H1 (cell line): ENCODE data around the gene FOSB. TPM values are rescaled to one million over a fixed set of nuclear protein-coding genes. Genes with fewer than 3 reads are reported as not detected.

Source experiments
- CTCF ChIA-PET: fragments of 300-600 bp; sonication (Branson Sonifier 250); formaldehyde crosslinking; loops from one replicate; lab custom pipeline; 2021; ENCODE audit not compliant: partially characterized antibody; lab: Charles Lee
- POLR2A ChIA-PET: fragments of 300-600 bp; sonication (Branson Sonifier 250); formaldehyde crosslinking; loops from one replicate; lab custom pipeline; 2021; ENCODE audit warnings: inconsistent platforms; ENCODE audit not compliant: partially characterized antibody; lab: Charles Lee
- DNase-seq, 2 experiments: peaks; one replicate each; pipeline versions ENCODE4 v3.0.0 to v3.0.0-alpha.2; 2010 to 2022; ENCODE audit warnings: low spot score in 2 of 2, low read depth in 1 of 2, mixed read lengths in 1 of 2
- FAIRE-seq: peaks from 2 replicates; lab custom pipeline; 2011; peaks lifted over from hg19 to GRCh38; lab: Jason Lieb, UNC
- H2AFZ ChIP-seq: 2 replicates; pipeline ENCODE4 v1.8.1; 2012; ENCODE audit warnings: low read length, inconsistent platforms
- H2AK5ac ChIP-seq: 2 replicates; pipeline ENCODE4 v1.6.1; 2013; ENCODE audit warnings: low read depth, low read length
- H2BK120ac ChIP-seq: replicated peaks from 2 replicates; pipeline ENCODE3; 2013; ENCODE audit warnings: low read depth, low read length, inconsistent platforms
- H2BK12ac ChIP-seq: 2 replicates; pipeline ENCODE4 v1.6.1; 2013; ENCODE audit warnings: low read depth, low read length
- H2BK15ac ChIP-seq: 2 replicates; pipeline ENCODE4 v1.6.1; 2013; ENCODE audit warnings: low read length
- H2BK20ac ChIP-seq: 2 replicates; pipeline ENCODE4 v1.6.1; 2013; ENCODE audit warnings: low read length
- H2BK5ac ChIP-seq: 2 replicates; pipeline ENCODE4 v1.6.1; 2013; ENCODE audit warnings: low read depth, low read length
- H3K14ac ChIP-seq: 2 replicates; pipeline ENCODE4 v1.6.1; 2013; ENCODE audit warnings: inconsistent platforms; ENCODE audit not compliant: insufficient read length
- H3K18ac ChIP-seq: 2 replicates; pipeline ENCODE4 v1.6.1; 2013; ENCODE audit warnings: low read length; ENCODE audit errors: extremely low read depth
- H3K23ac ChIP-seq: 2 replicates; pipeline ENCODE4 v1.6.1; 2013; ENCODE audit warnings: inconsistent platforms; ENCODE audit not compliant: insufficient read length
- H3K23me2 ChIP-seq: 2 replicates; pipeline ENCODE4 v1.6.1; 2013; ENCODE audit warnings: low read depth, low read length
- H3K27ac ChIP-seq: 2 replicates; pipeline ENCODE4 v1.6.1; 2011; ENCODE audit warnings: low read depth, low read length, inconsistent platforms
- H3K27me3 ChIP-seq, 4 experiments: replicated peaks in 1 of 4; 1 replicate in 1 of 4; 2 replicates in 3 of 4; pipeline versions ENCODE4 v1.6.1 to v1.8.1; 2011 to 2013; ENCODE audit warnings: low read length in 3 of 4, mild to moderate bottlenecking in 3 of 4, inconsistent platforms in 2 of 4, mixed read lengths in 2 of 4, moderate library complexity in 1 of 4; ENCODE audit not compliant: control insufficient read depth in 3 of 4, insufficient read depth in 3 of 4; ENCODE audit errors: extremely low read depth in 1 of 4
- H3K36me3 ChIP-seq, 4 experiments: 2 replicates each; pipeline versions ENCODE4 v1.6.1 to v1.8.1; 2011 to 2013; ENCODE audit warnings: mild to moderate bottlenecking in 4 of 4, low read length in 3 of 4, moderate library complexity in 2 of 4, control low read depth in 1 of 4, inconsistent platforms in 1 of 4; ENCODE audit not compliant: insufficient read depth in 4 of 4, control insufficient read depth in 2 of 4
- H3K4ac ChIP-seq: replicated peaks from 2 replicates; pipeline ENCODE3; 2013; ENCODE audit warnings: low read length, low read depth, mixed read lengths, inconsistent platforms; ENCODE audit not compliant: insufficient read length
- H3K4me1 ChIP-seq, 4 experiments: replicated peaks in 1 of 4; 1 replicate in 1 of 4; 2 replicates in 3 of 4; pipeline versions ENCODE4 v1.6.1 to v1.8.1; 2011 to 2013; ENCODE audit warnings: low read length in 3 of 4, inconsistent platforms in 2 of 4, mixed read lengths in 1 of 4; ENCODE audit not compliant: insufficient read depth in 4 of 4, control insufficient read depth in 3 of 4
- H3K4me2 ChIP-seq, 2 experiments: 2 replicates each; pipeline versions ENCODE4 v1.6.1 to v1.8.1; 2011 to 2013; ENCODE audit warnings: low read depth in 2 of 2, low read length in 2 of 2, control low read depth in 1 of 2, inconsistent platforms in 1 of 2, mild to moderate bottlenecking in 1 of 2; ENCODE audit not compliant: insufficient read depth in 1 of 2
- H3K4me3 ChIP-seq, 4 experiments: fragments of 200-600, 300-600 bp in 1 of 4; sonication (generic), shearing (Covaris generic), sonication (Bioruptor Twin) in 1 of 4; 2 replicates each; pipeline versions ENCODE4 v1.5.1 to v1.8.1; 2011 to 2016; ENCODE audit warnings: low read length in 4 of 4, low read depth in 3 of 4, control low read depth in 2 of 4, inconsistent platforms in 2 of 4, mild to moderate bottlenecking in 2 of 4, mixed read lengths in 1 of 4, moderate library complexity in 1 of 4; ENCODE audit not compliant: insufficient read depth in 2 of 4; ENCODE audit errors: extremely low read depth in 1 of 4
- H3K56ac ChIP-seq: replicated peaks from 2 replicates; pipeline ENCODE3; 2013; ENCODE audit warnings: low read depth, mild to moderate bottlenecking, mixed read lengths, low read length, inconsistent platforms; ENCODE audit not compliant: insufficient read length
- H3K79me1 ChIP-seq: 2 replicates; pipeline ENCODE4 v1.6.1; 2013; ENCODE audit warnings: low read depth, low read length, control low read depth
- H3K79me2 ChIP-seq, 2 experiments: 2 replicates each; pipeline versions ENCODE4 v1.6.1 to v1.8.1; 2012 to 2013; ENCODE audit warnings: low read length in 2 of 2, mild to moderate bottlenecking in 2 of 2, inconsistent platforms in 1 of 2; ENCODE audit not compliant: insufficient read depth in 2 of 2, control insufficient read depth in 1 of 2
- H3K9ac ChIP-seq, 4 experiments: replicated peaks in 1 of 4; 1 replicate in 1 of 4; 2 replicates in 3 of 4; pipeline versions ENCODE4 v1.6.1 to v1.8.1; 2011 to 2013; ENCODE audit warnings: low read depth in 3 of 4, low read length in 3 of 4, control low read depth in 2 of 4, mild to moderate bottlenecking in 2 of 4, moderate library complexity in 2 of 4, inconsistent platforms in 1 of 4; ENCODE audit errors: extremely low read depth in 1 of 4
- H3K9me3 ChIP-seq, 2 experiments: 2 replicates each; pipeline versions ENCODE4 v1.6.1 to v1.8.1; 2012 to 2013; ENCODE audit warnings: mild to moderate bottlenecking in 2 of 2, moderate library complexity in 2 of 2, control low read depth in 1 of 2, inconsistent platforms in 1 of 2, low read depth in 1 of 2, low read length in 1 of 2, mixed read lengths in 1 of 2; ENCODE audit not compliant: insufficient read depth in 2 of 2
- H4K20me1 ChIP-seq, 2 experiments: replicated peaks in 1 of 2; 2 replicates each; pipeline versions ENCODE3 to v1.8.1; 2011 to 2013; ENCODE audit warnings: inconsistent platforms in 2 of 2, low read length in 2 of 2, mild to moderate bottlenecking in 1 of 2; ENCODE audit not compliant: insufficient read depth in 2 of 2, control insufficient read depth in 1 of 2
- H4K5ac ChIP-seq: 2 replicates; pipeline ENCODE4 v1.6.1; 2013; ENCODE audit warnings: low read length, low read depth, mixed read lengths, inconsistent platforms; ENCODE audit not compliant: insufficient read length
- H4K8ac ChIP-seq: 2 replicates; pipeline ENCODE4 v1.8.0; 2013; ENCODE audit warnings: mild to moderate bottlenecking, moderate library complexity, low read length, inconsistent platforms; ENCODE audit not compliant: insufficient read depth; ENCODE audit errors: extremely low read depth
- H4K91ac ChIP-seq: replicated peaks from 2 replicates; pipeline ENCODE3; 2013; ENCODE audit warnings: low read length, mixed read lengths, inconsistent platforms; ENCODE audit not compliant: insufficient read length
- ASH2L ChIP-seq: fragments of 200-600, 300-600 bp; sonication (generic); IDR thresholded peaks from one replicate; pipeline ENCODE4 v1.7.1; 2017; ENCODE audit warnings: low read length
- ATF3 ChIP-seq: IDR thresholded peaks from 2 replicates; pipeline ENCODE4 v1.6.1; 2011; ENCODE audit warnings: low read depth, mild to moderate bottlenecking, low read length; ENCODE audit not compliant: insufficient read depth
- CREB1 ChIP-seq: IDR thresholded peaks from 2 replicates; pipeline ENCODE4 v1.6.1; 2012; ENCODE audit warnings: inconsistent platforms
- CTBP2 ChIP-seq: IDR thresholded peaks from 2 replicates; pipeline ENCODE4 v1.7.0; 2011; ENCODE audit warnings: borderline replicate concordance, mild to moderate bottlenecking, moderate library complexity, mixed read lengths, low read length; ENCODE audit not compliant: insufficient read depth, insufficient read length
- EGR1 ChIP-seq: IDR thresholded peaks from 2 replicates; pipeline ENCODE4 v1.6.1; 2011; ENCODE audit warnings: low read depth, low read length, borderline replicate concordance
- KDM5A ChIP-seq: fragments of 200-600 bp; IDR thresholded peaks from 2 replicates; pipeline ENCODE4 v1.7.1; 2012; ENCODE audit warnings: mild to moderate bottlenecking, low read length, inconsistent platforms, mixed read lengths
- NANOG ChIP-seq: IDR thresholded peaks from 2 replicates; pipeline ENCODE4 v1.6.1; 2011; ENCODE audit warnings: low read length, low read depth, mild to moderate bottlenecking, inconsistent platforms; ENCODE audit not compliant: insufficient read depth, poor library complexity, severe bottlenecking
- RXRA ChIP-seq: IDR thresholded peaks from 2 replicates; pipeline ENCODE4 v1.6.1; 2011; ENCODE audit warnings: low read depth, mild to moderate bottlenecking, low read length, moderate library complexity; ENCODE audit not compliant: insufficient read depth
- SAP30 ChIP-seq: fragments of 300-600 bp; sonication (generic); IDR thresholded peaks from 2 replicates; pipeline ENCODE4 v1.7.1; 2012; ENCODE audit warnings: low read length, moderate library complexity, mild to moderate bottlenecking, inconsistent platforms; ENCODE audit not compliant: insufficient read depth, insufficient replicate concordance
- SIN3A ChIP-seq, 2 experiments: IDR thresholded peaks in 1 of 2; conservative IDR thresholded peaks in 1 of 2; 2 replicates each; pipeline ENCODE4 v1.6.1; 2011 to 2012; ENCODE audit warnings: low read length in 2 of 2, improper control_type of control experiment in 1 of 2, low read depth in 1 of 2, mild to moderate bottlenecking in 1 of 2
- SIRT6 ChIP-seq: IDR thresholded peaks from one replicate; pipeline ENCODE4 v1.7.1; 2012; ENCODE audit warnings: low read length, inconsistent platforms
- SRF ChIP-seq: IDR thresholded peaks from 2 replicates; pipeline ENCODE4 v1.6.1; 2011; ENCODE audit warnings: mild to moderate bottlenecking, low read depth, low read length, moderate library complexity
- ZNF274 ChIP-seq: IDR thresholded peaks from 2 replicates; pipeline ENCODE4 v1.7.0; 2012; ENCODE audit warnings: low read length, borderline replicate concordance; ENCODE audit errors: extremely low read depth
- WGBS, 2 experiments: shearing (Covaris generic) in 1 of 2; methylation state at CpG; one replicate each; pipeline versions ENCODE4 v1.1.6 to v1.1.7; 2013 to 2015; ENCODE audit warnings: low lambda C conversion rate in 2 of 2, mixed read lengths in 2 of 2, inconsistent platforms in 1 of 2, low coverage in 1 of 2, missing lambda C conversion rate in 1 of 2; ENCODE audit not compliant: insufficient replicate concordance in 2 of 2, insufficient coverage in 1 of 2, insufficient read length in 1 of 2; ENCODE audit errors: extremely low coverage in 1 of 2, missing lambda C conversion rate in 1 of 2; 5-methylcytosine and 5-hydroxymethylcytosine counted together
- polyA plus RNA-seq, 7 experiments: library from polyadenylated mRNA; depleted of rRNA in 3 of 7; stranded (reverse) in 5 of 7; unstranded in 2 of 7; fragments of >200 nt in 5 of 7; fragments of 200-250 nt in 2 of 7; gene quantifications; 1 replicate in 5 of 7; 2 replicates in 1 of 7; 4 replicates in 1 of 7; pipeline versions ENCODE4 v1.2.1 to v1.2.3, GENCODE V29; 2011 to 2013; ENCODE audit warnings: missing spikeins in 2 of 7, mixed read lengths in 2 of 7
- total RNA-seq: library from RNA; stranded (reverse); fragmentation: NEBNext Ultra II Directional; extraction: Animal tissue kit (Norgen Biotek cat#: 25700); gene quantifications from 2 replicates; pipeline ENCODE4 v1.2.1, GENCODE V29; 2021

FOSB gene
- total and polyA plus RNA-seq, 2 of the 8 experiments (the other 6 are each of a cell fraction or from before 2014, with no cell fraction given), result 0.44 to 2.7 TPM

- H4K5ac ChIP-seq, result no peak overlapping the region
- H3K36me3 ChIP-seq, result no peaks in the 10 kb centered on the region
- H2BK15ac ChIP-seq, result no peak overlapping the region
- no peak overlapping the region for H4K8ac ChIP-seq
- H3K27me3 ChIP-seq, result peaks cover 0 to 5% (median 1%) of the 10 kb centered on the region in 4 experiments; a peak in 3 of 7 replicates
- DNase-seq (no peak), FAIRE-seq (no peak)
- H3K23me2 ChIP-seq, result peaks cover 9% of the 10 kb centered on the region; the same call in 1 of the 2 replicates
- no peaks in the 10 kb centered on the region for H3K79me2 ChIP-seq
- no peak overlapping the region for H3K9ac ChIP-seq
- no peaks in the 10 kb centered on the region for H3K9me3 ChIP-seq
- H3K18ac ChIP-seq, result no peak overlapping the region
- H3K79me1 ChIP-seq, result no peaks in the 10 kb centered on the region; the same call in 1 of the 2 replicates
- H2BK5ac ChIP-seq, result no peak overlapping the region
- H2BK120ac ChIP-seq, result no peak overlapping the region
- no peak overlapping the region for H4K91ac ChIP-seq
- no peak overlapping the region for H2BK12ac ChIP-seq
- peaks cover 0 to 10% (median under 1%) of the 10 kb centered on the region in 4 experiments; a peak in 5 of 7 replicates for H3K4me1 ChIP-seq
- POLR2A ChIA-PET, result no interaction called here
- H3K14ac ChIP-seq, result no peak overlapping the region
- H3K4me2 ChIP-seq, result no peak overlapping the region
- H3K27ac ChIP-seq, result no peak overlapping the region
- no peak overlapping the region for H3K56ac ChIP-seq
- CTCF ChIA-PET, result interaction anchor here (1.0 to 32.9 kb wide), 5 partner anchors 10 to 30 kb away, joined by 3 to 760 read pairs (median 19); partner anchors contain the start of gene ERCC1
- peaks cover 0 to 3% of the 10 kb centered on the region in 2 experiments for H4K20me1 ChIP-seq
- H3K4ac ChIP-seq, result no peak overlapping the region
- WGBS, 2 experiments, result 78% methylated on average over 4 of the region's 4 CpGs; no CpG with 5 or more reads in 1 of the 2 experiments
- H2BK20ac ChIP-seq, result no peak overlapping the region
- H2AFZ ChIP-seq, result no peak overlapping the region
- H3K23ac ChIP-seq, result no peak overlapping the region
- H2AK5ac ChIP-seq, result no peak overlapping the region
- no peak overlapping the region for H3K4me3 ChIP-seq
- no peak for TF ChIP-seq EGR1
- TF ChIP-seq SIRT6, result no peak
- no peak for TF ChIP-seq SRF
- no peak for TF ChIP-seq SIN3A (conservative IDR thresholded peaks at IDR 0.05 in 1 of 2, IDR thresholded peaks at IDR 0.05 in 1 of 2; ENCODE audit: low read depth in 1 of 2, low read length in 2 of 2)
- no peak for TF ChIP-seq ASH2L
- TF ChIP-seq NANOG, result no peak
- TF ChIP-seq CTBP2, result no peak
- TF ChIP-seq ZNF274, result no peak
- TF ChIP-seq SAP30, result no peak
- TF ChIP-seq CREB1, result no peak
- no peak for TF ChIP-seq RXRA
- TF ChIP-seq KDM5A, result no peak
- TF ChIP-seq ATF3, result no peak
Observed at GRCh38 chr19:45463241-45463640, 4.6 kb upstream of the FOSB start.
